WTC11 (cell line): Measurements from ENCODE around the gene GK2. TPM values are rescaled to one million over a fixed set of nuclear protein-coding genes. Genes with fewer than 3 reads are reported as not detected.

ENCODE experiments used
- ATAC-seq: fragments of 200-7000 bp; cut with Tn5 transposase; 2 replicates; pipeline ENCODE4 v1.10.0; 2021; ENCODE audit warnings: mild to moderate bottlenecking, moderate library complexity
- CTCF ChIA-PET: fragments of 300-600 bp; sonication (Branson Sonifier 250); formaldehyde crosslinking; loops from one replicate; lab custom pipeline; 2021; ENCODE audit warnings: antibody characterized with exemption; lab: Charles Lee
- POLR2A ChIA-PET: fragments of 350-600 bp; sonication (Branson Sonifier 250); formaldehyde crosslinking; loops from one replicate; lab custom pipeline; 2021; ENCODE audit warnings: antibody characterized with exemption; lab: Charles Lee
- DNase-seq: peaks from one replicate; pipeline ENCODE4 v3.0.0; 2021; ENCODE audit warnings: low spot score
- H3K27ac Mint-ChIP-seq: 2 replicates; pipeline ENCODE4 v1.8.0; 2021; ENCODE audit warnings: mixed read lengths
- H3K27me3 Mint-ChIP-seq: 2 replicates; pipeline ENCODE4 v1.8.0; 2021; ENCODE audit warnings: low read depth, mild to moderate bottlenecking, moderate library complexity, mixed read lengths
- H3K36me3 Mint-ChIP-seq: 2 replicates; pipeline ENCODE4 v1.8.0; 2021; ENCODE audit warnings: mixed read lengths
- H3K4me1 Mint-ChIP-seq: 2 replicates; pipeline ENCODE4 v1.8.0; 2022; ENCODE audit warnings: mixed read lengths
- H3K4me3 Mint-ChIP-seq: 2 replicates; pipeline ENCODE4 v1.8.0; 2021; ENCODE audit warnings: mild to moderate bottlenecking, moderate library complexity, mixed read lengths
- H3K9me3 Mint-ChIP-seq: 2 replicates; pipeline ENCODE4 v1.8.0; 2021; ENCODE audit warnings: mixed read lengths
- CREM ChIP-seq: sonication (generic); formaldehyde crosslinking; IDR thresholded peaks from 2 replicates; pipeline ENCODE4 v1.8.1; 2022; ENCODE audit warnings: mild to moderate bottlenecking, missing genetic modification reagents, moderate library complexity
- FOXJ3 ChIP-seq: sonication (generic); formaldehyde crosslinking; IDR thresholded peaks from 2 replicates; pipeline ENCODE4 v1.9.0; 2021; ENCODE audit warnings: missing genetic modification reagents, mild to moderate bottlenecking, borderline replicate concordance
- FOXK1 ChIP-seq: sonication (generic); formaldehyde crosslinking; IDR thresholded peaks from 2 replicates; pipeline ENCODE4 v1.8.0; 2022; ENCODE audit warnings: mild to moderate bottlenecking, moderate library complexity, missing genetic modification reagents
- GABPB1 ChIP-seq: sonication (generic); formaldehyde crosslinking; IDR thresholded peaks from 2 replicates; pipeline ENCODE4 v1.8.1; 2023; ENCODE audit warnings: mild to moderate bottlenecking, missing genetic modification reagents
- MXD4 ChIP-seq: fragments of 250-450 bp; sonication (Bioruptor Pico); IDR thresholded peaks from 2 replicates; pipeline ENCODE4 v1.8.0; 2021; ENCODE audit warnings: mild to moderate bottlenecking, moderate library complexity, borderline replicate concordance
- NFE2L1 ChIP-seq: sonication (generic); formaldehyde crosslinking; IDR thresholded peaks from 2 replicates; pipeline ENCODE4 v1.8.1; 2023; ENCODE audit warnings: missing genetic modification reagents
- RORB ChIP-seq: fragments of 250-450 bp; sonication (Bioruptor Pico); IDR thresholded peaks from 2 replicates; pipeline ENCODE4 v1.9.0; 2021; ENCODE audit warnings: mild to moderate bottlenecking
- SMAD4 ChIP-seq: sonication (generic); formaldehyde crosslinking; IDR thresholded peaks from 2 replicates; pipeline ENCODE4 v1.8.0; 2022; ENCODE audit warnings: mild to moderate bottlenecking, missing genetic modification reagents
- SOX15 ChIP-seq: fragments of 250-450 bp; sonication (Bioruptor Pico); IDR thresholded peaks from 2 replicates; pipeline ENCODE4 v1.9.0; 2021; ENCODE audit warnings: mild to moderate bottlenecking
- TEAD4 ChIP-seq: sonication (generic); formaldehyde crosslinking; IDR thresholded peaks from 2 replicates; pipeline ENCODE4 v1.8.0; 2022; ENCODE audit warnings: mild to moderate bottlenecking, missing genetic modification reagents
- ZNF671 ChIP-seq: fragments of 250-450 bp; sonication (Bioruptor Pico); IDR thresholded peaks from 2 replicates; pipeline ENCODE4 v1.8.0; 2021; ENCODE audit warnings: mild to moderate bottlenecking
- total RNA-seq: library from RNA; stranded (reverse); gene quantifications from 3 replicates; pipeline ENCODE4 v1.2.3, GENCODE V29; 2021
- TF ChIP-seq, protein P1 (sequence below): sonication (generic); formaldehyde crosslinking; IDR thresholded peaks from 2 replicates; pipeline ENCODE4 v1.8.1; 2023; ENCODE audit warnings: mild to moderate bottlenecking, missing genetic modification reagents, borderline replicate concordance
- TF ChIP-seq, protein P2 (sequence below): sonication (generic); formaldehyde crosslinking; IDR thresholded peaks from 2 replicates; pipeline ENCODE4 v1.8.1; 2023; ENCODE audit warnings: mild to moderate bottlenecking, missing genetic modification reagents
- TF ChIP-seq, protein P3 (sequence below): sonication (generic); formaldehyde crosslinking; IDR thresholded peaks from 2 replicates; pipeline ENCODE4 v1.8.1; 2023; ENCODE audit warnings: mild to moderate bottlenecking, missing genetic modification reagents, moderate library complexity
- TF ChIP-seq, protein P4 (sequence below): sonication (generic); formaldehyde crosslinking; IDR thresholded peaks from 2 replicates; pipeline ENCODE4 v1.8.1; 2022; ENCODE audit warnings: mild to moderate bottlenecking, missing genetic modification reagents, moderate library complexity, borderline replicate concordance
- TF ChIP-seq, protein P5 (sequence below): sonication (generic); formaldehyde crosslinking; IDR thresholded peaks from 2 replicates; pipeline ENCODE4 v1.8.1; 2022; ENCODE audit warnings: mild to moderate bottlenecking, moderate library complexity, missing genetic modification reagents
- TF ChIP-seq, protein P6 (sequence below): sonication (generic); formaldehyde crosslinking; IDR thresholded peaks from 2 replicates; pipeline ENCODE4 v1.8.0; 2023; ENCODE audit warnings: mild to moderate bottlenecking, missing genetic modification reagents
- TF ChIP-seq, protein P7 (sequence below): sonication (generic); formaldehyde crosslinking; IDR thresholded peaks from 2 replicates; pipeline ENCODE4 v1.8.1; 2022; ENCODE audit warnings: low read depth, mild to moderate bottlenecking, moderate library complexity, missing genetic modification reagents, borderline replicate concordance

The GK2 gene
- total RNA-seq, 1 experiment from 2014 or later: not detected

DNA sequence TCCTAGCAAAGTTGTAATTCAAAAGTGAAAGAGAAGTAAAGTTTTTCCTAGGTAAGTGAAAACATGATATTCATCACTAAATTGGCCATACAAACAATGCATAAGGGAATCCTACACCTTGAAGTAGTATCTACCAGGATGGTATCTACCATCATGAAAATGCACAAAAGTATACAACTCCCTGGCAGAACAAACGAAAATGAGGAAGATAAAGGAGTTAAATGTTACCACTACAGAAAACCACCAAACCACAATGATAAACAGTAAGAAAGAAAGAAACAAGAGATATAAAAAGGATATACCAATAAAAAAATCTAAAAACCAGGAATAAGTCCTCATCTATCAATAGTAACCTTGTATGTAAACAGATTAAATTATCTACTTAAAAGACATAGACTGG is 26.9 kb downstream of the GK2 start:
- ATAC-seq: no peak

More for the DNA sequence above, 26.9 kb downstream of the GK2 start:
- no peaks in the 10 kb centered on the region for H3K36me3 Mint-ChIP-seq
- H3K4me1 Mint-ChIP-seq: no peaks in the 10 kb centered on the region
- no peak for DNase-seq
- TF ChIP-seq, protein P1, sequence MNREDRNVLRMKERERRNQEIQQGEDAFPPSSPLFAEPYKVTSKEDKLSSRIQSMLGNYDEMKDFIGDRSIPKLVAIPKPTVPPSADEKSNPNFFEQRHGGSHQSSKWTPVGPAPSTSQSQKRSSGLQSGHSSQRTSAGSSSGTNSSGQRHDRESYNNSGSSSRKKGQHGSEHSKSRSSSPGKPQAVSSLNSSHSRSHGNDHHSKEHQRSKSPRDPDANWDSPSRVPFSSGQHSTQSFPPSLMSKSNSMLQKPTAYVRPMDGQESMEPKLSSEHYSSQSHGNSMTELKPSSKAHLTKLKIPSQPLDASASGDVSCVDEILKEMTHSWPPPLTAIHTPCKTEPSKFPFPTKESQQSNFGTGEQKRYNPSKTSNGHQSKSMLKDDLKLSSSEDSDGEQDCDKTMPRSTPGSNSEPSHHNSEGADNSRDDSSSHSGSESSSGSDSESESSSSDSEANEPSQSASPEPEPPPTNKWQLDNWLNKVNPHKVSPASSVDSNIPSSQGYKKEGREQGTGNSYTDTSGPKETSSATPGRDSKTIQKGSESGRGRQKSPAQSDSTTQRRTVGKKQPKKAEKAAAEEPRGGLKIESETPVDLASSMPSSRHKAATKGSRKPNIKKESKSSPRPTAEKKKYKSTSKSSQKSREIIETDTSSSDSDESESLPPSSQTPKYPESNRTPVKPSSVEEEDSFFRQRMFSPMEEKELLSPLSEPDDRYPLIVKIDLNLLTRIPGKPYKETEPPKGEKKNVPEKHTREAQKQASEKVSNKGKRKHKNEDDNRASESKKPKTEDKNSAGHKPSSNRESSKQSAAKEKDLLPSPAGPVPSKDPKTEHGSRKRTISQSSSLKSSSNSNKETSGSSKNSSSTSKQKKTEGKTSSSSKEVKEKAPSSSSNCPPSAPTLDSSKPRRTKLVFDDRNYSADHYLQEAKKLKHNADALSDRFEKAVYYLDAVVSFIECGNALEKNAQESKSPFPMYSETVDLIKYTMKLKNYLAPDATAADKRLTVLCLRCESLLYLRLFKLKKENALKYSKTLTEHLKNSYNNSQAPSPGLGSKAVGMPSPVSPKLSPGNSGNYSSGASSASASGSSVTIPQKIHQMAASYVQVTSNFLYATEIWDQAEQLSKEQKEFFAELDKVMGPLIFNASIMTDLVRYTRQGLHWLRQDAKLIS (CRISPR knock-in tag): no peak
- no peak for TF ChIP-seq ZNF671
- TF ChIP-seq, protein P2, sequence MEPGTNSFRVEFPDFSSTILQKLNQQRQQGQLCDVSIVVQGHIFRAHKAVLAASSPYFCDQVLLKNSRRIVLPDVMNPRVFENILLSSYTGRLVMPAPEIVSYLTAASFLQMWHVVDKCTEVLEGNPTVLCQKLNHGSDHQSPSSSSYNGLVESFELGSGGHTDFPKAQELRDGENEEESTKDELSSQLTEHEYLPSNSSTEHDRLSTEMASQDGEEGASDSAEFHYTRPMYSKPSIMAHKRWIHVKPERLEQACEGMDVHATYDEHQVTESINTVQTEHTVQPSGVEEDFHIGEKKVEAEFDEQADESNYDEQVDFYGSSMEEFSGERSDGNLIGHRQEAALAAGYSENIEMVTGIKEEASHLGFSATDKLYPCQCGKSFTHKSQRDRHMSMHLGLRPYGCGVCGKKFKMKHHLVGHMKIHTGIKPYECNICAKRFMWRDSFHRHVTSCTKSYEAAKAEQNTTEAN (CRISPR knock-in tag): no peak
- no peak for TF ChIP-seq SMAD4 (CRISPR knock-in tag)
- no peak for TF ChIP-seq FOXK1 (CRISPR knock-in tag)
- TF ChIP-seq, protein P3, sequence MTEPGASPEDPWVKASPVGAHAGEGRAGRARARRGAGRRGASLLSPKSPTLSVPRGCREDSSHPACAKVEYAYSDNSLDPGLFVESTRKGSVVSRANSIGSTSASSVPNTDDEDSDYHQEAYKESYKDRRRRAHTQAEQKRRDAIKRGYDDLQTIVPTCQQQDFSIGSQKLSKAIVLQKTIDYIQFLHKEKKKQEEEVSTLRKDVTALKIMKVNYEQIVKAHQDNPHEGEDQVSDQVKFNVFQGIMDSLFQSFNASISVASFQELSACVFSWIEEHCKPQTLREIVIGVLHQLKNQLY (CRISPR knock-in tag): no peak
- no peak for TF ChIP-seq TEAD4 (CRISPR knock-in tag)
- TF ChIP-seq, protein P4, sequence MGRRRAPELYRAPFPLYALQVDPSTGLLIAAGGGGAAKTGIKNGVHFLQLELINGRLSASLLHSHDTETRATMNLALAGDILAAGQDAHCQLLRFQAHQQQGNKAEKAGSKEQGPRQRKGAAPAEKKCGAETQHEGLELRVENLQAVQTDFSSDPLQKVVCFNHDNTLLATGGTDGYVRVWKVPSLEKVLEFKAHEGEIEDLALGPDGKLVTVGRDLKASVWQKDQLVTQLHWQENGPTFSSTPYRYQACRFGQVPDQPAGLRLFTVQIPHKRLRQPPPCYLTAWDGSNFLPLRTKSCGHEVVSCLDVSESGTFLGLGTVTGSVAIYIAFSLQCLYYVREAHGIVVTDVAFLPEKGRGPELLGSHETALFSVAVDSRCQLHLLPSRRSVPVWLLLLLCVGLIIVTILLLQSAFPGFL: no peak
- TF ChIP-seq GABPB1 (CRISPR knock-in tag): no peak
- TF ChIP-seq, protein P5, sequence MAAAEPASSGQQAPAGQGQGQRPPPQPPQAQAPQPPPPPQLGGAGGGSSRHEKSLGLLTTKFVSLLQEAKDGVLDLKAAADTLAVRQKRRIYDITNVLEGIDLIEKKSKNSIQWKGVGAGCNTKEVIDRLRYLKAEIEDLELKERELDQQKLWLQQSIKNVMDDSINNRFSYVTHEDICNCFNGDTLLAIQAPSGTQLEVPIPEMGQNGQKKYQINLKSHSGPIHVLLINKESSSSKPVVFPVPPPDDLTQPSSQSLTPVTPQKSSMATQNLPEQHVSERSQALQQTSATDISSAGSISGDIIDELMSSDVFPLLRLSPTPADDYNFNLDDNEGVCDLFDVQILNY (CRISPR knock-in tag): no peak
- TF ChIP-seq, protein P6, sequence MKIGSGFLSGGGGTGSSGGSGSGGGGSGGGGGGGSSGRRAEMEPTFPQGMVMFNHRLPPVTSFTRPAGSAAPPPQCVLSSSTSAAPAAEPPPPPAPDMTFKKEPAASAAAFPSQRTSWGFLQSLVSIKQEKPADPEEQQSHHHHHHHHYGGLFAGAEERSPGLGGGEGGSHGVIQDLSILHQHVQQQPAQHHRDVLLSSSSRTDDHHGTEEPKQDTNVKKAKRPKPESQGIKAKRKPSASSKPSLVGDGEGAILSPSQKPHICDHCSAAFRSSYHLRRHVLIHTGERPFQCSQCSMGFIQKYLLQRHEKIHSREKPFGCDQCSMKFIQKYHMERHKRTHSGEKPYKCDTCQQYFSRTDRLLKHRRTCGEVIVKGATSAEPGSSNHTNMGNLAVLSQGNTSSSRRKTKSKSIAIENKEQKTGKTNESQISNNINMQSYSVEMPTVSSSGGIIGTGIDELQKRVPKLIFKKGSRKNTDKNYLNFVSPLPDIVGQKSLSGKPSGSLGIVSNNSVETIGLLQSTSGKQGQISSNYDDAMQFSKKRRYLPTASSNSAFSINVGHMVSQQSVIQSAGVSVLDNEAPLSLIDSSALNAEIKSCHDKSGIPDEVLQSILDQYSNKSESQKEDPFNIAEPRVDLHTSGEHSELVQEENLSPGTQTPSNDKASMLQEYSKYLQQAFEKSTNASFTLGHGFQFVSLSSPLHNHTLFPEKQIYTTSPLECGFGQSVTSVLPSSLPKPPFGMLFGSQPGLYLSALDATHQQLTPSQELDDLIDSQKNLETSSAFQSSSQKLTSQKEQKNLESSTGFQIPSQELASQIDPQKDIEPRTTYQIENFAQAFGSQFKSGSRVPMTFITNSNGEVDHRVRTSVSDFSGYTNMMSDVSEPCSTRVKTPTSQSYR (CRISPR knock-in tag): no peak
- TF ChIP-seq SOX15: no peak
- no peak for TF ChIP-seq NFE2L1 (CRISPR knock-in tag)
- no peak for TF ChIP-seq MXD4 (CRISPR knock-in tag)
- TF ChIP-seq, protein P7, sequence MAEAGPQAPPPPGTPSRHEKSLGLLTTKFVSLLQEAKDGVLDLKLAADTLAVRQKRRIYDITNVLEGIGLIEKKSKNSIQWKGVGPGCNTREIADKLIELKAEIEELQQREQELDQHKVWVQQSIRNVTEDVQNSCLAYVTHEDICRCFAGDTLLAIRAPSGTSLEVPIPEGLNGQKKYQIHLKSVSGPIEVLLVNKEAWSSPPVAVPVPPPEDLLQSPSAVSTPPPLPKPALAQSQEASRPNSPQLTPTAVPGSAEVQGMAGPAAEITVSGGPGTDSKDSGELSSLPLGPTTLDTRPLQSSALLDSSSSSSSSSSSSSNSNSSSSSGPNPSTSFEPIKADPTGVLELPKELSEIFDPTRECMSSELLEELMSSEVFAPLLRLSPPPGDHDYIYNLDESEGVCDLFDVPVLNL (CRISPR knock-in tag): no peak
- TF ChIP-seq FOXJ3 (CRISPR knock-in tag): no peak
- TF ChIP-seq RORB: no peak
- TF ChIP-seq CREM (CRISPR knock-in tag): no peak
- no peaks in the 10 kb centered on the region for H3K27me3 Mint-ChIP-seq
- POLR2A ChIA-PET: no interaction called here
- H3K4me3 Mint-ChIP-seq: no peak overlapping the region
- no peaks in the 10 kb centered on the region for H3K9me3 Mint-ChIP-seq
- no peak overlapping the region for H3K27ac Mint-ChIP-seq
- CTCF ChIA-PET: no interaction called here
